Occipital lobe (tissue), 2 donors: ENCODE measurements around the gene PLEKHH2. TPM values are rescaled to one million over a fixed set of nuclear protein-coding genes. Genes with fewer than 3 reads are reported as not detected.
A peak's percentile ranks its signal among the peaks of the same experiment; 100 is the strongest.
"Not testable (repeated sequence)": the region's sequence is repeated elsewhere in the genome, so short reads cannot be mapped to it uniquely, and the experiment has no call there.

Experiments used
- DNase-seq: peaks from one replicate; lab custom pipeline; 2025; lab: John Stamatoyannopoulos, UW
- total RNA-seq: library from RNA; depleted of rRNA; stranded (reverse); fragments of >200 nt; gene quantifications from one replicate; pipeline ENCODE4 v1.2.3, GENCODE V29; 2014

Gene PLEKHH2
- total RNA-seq, 1 donor from 2014 or later = 8.4 TPM

DNA sequence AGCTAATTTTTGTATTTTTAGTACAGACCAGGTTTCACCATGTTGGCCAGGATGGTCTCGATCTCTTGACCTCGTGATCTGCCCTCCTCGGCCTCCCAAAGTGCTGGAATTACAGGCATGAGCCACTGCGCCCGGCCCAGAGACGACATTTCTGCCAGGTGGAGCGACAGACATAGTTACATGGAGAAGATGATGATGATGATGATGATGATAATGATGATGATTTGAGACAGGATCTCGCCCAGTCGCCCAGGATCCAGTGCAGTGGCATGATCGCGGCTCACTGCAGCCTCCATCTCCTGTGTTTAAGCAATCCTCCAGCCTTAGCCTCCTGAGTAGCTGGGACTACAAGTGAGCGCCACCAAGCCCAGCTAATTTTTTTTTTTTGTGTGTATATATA, 907 bp upstream of the PLEKHH2 start:
- DNase-seq = not testable (repeated sequence)

DNA sequence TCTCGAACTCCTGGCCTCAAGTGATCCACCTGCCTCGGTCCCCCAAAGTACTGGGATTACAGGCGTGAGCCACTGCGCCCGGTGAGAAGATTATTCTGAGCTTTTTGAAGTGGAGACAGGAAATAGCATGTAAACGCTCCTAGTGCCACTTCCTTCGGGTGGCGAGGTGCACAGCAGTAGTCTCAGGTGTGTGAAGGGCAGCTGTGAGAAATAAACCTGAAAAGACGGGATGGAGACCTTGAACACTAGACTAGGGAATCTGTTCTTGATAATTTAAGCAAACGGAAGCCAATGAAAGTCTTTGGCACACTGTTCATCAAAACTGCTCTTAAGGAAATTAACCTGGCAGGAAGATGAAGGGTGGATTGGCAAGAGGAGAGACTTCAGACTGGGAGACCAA, 439 bp upstream of the PLEKHH2 start:
- no peak for DNase-seq

DNA sequence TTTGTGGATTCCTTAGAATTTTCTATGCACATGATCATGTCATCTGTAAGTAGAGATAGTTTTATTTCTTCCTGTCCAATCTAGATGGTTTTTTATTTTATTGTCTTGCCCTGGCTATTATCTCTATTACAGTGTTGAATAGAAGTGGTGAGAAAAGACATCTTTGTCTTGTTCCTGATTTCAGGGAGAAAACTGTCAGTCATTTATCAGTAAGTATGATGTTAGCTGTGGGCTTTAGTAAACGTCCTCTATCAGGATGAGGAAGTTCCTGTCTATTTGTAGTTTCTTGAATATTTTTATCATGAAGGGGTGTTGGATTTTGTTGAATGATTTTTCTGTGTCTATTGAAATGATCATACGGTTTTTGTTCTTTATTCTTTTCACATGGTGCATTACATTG, 5.3 kb downstream of the PLEKHH2 start:
- DNase-seq = no peak

DNA sequence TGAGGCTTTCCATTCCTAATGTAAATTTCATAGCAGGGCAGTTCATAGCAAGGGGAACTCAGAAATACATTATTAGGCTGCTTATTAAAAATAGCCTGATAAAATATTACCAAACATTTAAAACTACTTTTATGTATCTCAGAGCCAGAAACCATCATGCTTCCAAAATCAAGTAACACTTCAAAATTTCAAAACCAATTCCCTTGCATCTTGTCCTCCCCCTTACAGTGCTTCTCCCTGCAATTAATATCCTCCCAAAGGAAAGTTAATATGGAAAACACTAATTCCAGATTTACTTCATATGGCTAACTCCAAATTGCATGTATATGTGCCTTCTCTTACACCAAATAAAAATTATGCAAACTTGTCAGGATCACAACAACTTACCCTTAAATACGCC, 6.6 kb downstream of the PLEKHH2 start:
- no peak for DNase-seq

DNA sequence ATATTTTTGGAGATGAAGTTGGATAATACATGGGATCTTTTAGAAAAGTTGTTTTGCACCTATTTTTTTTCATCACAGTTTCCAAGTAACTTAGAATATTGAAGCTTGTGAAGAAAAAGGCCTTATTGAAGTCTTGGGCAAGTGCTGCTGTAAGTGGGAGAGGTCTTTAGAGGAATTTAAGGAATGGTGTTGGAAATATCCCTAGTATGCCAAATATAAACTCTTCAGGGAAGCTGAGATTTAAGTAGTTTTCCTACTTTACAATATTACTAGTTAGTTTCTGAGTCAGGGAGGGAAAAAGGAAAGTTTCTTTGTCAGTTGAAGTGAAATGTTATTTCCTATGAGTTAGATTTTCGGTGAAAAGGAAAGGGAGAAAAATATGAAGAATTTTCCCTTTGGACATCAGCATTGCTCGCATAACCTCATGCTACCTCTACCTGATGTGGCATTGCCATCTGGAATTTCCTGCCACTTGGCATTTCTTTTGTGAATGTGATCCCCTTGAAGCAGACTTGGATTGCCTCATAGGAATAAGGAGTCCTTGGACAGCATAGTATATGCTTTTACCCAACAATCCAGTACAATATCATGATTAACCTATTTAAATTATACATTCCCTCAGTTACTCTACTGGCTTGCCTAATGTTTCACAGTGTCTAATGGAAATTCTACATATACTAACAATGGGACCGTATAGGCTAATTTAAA, 12.1 kb downstream of the PLEKHH2 start:
- DNase-seq = no peak

DNA sequence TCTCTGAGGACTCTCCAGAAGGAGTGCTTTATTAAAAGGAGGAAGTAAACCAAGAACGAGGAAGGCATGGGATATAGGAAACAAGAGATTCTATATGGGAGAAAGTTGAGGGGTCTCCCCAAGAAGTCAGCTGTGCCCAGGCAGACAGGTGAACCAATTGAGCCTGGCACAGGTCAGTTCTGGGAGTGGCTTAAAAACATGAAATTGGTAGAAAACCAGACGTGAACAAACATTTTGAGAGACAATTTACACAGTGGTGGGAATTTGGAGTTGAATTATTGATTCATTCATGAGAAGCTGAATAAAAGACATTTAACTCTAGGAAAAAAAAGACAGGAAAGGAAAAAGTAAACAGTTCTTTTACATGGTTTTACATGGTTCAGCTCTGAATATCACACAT, 16.4 kb downstream of the PLEKHH2 start:
- DNase-seq = no peak

DNA sequence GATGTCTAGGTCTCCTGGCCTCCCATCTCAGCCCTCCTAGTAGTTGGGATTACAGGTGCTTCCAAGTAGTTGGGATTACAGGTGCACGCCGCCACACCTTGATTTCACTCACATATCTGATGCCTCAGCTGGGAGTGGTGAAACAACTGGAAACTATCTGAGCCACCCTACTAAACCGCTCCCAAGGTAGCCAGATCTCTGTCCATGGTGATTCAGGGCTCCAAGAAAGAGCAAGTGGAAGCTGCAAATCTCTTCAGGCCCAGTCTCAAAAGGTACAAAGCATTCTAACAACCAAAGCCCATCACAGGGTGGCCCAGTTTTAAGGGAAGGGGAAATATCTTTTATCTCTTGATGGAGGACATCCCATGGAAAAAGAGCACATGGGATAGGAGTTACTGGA, 20.2 kb downstream of the PLEKHH2 start:
- DNase-seq = no peak

DNA sequence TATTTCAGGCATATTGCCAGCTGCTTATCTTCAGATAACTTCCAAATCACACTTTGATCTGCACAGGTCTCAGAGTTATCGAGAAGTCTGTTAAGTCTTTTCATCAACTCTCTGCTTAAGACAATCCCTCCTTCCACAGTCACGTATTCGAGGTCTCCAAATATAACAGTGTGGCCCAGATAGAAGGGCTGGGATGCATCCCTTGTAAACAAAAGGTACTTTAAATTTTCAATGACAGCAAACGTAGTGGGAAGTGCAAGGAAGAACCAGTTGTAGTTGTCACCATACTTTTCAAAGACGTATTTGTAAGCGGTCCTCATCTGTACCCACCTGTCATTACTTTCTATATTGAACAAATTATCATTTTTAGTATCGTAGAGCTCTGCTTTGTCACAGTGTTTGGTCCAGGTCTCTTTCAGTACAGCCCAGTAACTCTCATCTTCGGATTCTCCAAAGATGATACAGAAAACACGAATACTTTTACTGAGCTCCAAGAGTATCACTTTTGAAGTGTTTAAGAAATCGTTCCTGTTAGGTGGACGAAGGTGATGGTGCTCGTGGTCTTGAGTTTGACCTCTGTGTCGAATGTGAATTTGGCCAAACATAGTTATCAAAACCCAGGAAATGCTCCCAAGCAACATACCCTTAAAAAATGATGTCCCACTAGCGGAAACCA, 38.7 kb downstream of the PLEKHH2 start:
- no peak for DNase-seq

DNA sequence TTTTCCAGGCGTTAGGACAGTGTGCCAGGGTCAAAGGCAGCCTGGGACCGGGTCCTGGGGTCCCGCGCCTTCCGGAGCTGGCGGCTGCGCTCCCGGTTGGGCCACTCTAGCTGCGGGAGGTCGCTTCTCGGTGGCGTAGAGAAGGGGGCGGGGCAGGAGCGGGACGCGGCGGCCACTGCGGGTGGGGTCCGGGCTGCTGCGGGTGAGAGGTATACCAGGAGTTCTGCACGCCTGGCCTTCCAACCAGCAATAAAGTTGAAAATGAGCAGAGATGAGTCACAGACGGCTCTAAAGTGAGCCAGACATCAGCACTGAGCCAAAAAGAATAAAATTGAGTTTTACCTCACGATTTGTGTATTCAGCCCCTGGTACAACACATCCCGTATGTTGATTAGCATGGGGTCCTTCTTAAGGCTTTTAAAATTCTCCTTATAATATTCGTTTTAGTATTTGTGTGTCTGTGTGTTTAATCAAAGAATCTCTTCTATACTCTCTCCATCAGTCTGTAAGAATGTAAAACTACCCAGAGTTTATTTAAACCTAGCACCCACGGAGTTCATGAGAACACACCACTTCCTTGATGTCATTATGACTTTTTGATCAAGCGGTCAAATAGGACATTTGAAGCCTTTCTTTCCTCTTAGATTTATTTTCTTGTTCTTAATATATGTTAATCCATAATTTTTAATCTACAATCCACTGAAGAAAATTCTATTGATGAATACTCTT, 39.4 kb downstream of the PLEKHH2 start, which contains the start of gene C1GALT1C1L:
Gene C1GALT1C1L, minus strand, starts transcription at position 108 of the 729 bp plus-strand sequence. Its CDS starts 107 bp downstream, at position 1.
- DNase-seq = peak; percentile 10

DNA sequence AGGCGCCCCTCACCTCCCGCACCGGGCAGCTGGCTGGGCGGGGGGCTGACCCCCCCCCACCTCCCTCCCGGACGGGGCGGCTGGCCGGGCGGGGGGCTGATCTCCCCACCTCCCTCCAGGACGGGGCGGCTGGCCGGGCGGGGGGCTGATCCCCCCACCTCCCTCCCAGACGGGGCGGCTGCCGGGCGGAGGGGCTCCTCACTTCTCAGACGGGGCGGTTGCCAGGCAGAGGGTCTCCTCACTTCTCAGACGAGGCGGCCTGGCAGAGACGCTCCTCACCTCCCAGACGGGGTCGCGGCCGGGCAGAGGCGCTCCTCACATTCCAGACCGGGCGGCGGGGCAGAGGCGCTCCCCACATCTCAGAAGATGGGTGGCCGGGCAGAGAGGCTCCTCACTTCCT, 40.7 kb downstream of the PLEKHH2 start:
- DNase-seq = not testable (repeated sequence)

DNA sequence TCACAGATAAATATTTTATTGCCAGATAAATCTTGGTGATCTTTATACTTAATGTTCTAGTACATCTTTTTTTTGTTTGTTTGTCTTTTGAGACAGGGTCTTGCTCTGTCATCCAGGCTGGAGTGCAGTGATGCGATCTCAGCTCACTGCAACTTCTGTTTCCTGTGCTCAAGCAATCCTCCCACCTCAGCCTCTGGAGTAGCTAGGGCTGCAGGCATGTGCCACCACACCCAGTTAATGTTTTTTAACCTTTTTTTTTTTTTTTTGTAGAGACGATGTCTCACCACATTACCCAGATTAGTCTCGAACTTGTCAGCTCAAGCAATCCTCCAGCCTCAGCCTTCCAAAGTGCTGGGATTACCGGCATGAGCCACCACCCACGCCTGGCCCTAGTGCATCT, 48.3 kb downstream of the PLEKHH2 start:
- DNase-seq = no peak

DNA sequence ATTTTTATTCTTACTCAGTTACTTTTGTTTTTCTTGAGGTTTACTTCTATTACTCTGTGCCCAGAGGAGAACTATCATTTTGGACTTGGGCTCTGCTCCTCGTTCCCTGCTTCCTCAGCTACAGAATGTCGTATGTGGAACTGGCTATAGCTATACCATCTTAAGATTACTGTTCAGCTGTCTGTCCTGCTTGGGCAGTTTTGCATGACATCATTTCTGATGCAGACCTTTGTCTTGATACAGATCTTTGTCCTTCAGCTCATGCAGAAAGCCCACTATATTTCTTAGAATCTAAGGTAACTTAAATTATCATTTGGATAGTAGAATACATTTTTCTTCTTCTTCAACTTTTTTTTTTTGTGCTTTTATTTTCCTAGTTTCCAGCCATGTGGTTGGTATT, 52.9 kb downstream of the PLEKHH2 start:
- DNase-seq = no peak

DNA sequence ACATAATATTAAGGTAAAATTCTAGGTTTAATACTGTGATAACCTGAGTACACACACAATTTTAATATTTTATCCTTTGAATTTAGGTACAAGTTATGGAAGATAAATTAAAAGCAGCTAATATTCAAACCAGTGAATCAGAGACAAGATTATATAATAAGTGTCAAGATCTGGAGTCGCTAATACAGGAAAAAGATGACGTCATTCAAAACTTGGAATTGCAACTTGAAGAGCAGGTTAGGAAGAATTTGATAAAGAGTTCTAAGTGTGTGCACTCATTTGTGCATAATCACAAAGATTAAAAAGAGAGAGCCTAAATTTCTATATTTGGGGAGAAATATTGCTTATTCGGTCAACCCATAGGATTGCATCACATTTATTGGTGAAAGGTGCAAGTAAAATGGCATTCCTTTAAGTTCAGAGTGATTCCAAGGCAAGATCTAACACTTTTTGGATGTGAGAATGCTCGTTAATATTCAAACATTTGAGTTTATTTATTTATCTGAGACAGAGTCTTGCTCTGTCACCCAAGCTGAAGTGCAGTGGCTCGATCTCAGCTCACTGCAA, 55.5 kb downstream of the PLEKHH2 start:
- no peak for DNase-seq

DNA sequence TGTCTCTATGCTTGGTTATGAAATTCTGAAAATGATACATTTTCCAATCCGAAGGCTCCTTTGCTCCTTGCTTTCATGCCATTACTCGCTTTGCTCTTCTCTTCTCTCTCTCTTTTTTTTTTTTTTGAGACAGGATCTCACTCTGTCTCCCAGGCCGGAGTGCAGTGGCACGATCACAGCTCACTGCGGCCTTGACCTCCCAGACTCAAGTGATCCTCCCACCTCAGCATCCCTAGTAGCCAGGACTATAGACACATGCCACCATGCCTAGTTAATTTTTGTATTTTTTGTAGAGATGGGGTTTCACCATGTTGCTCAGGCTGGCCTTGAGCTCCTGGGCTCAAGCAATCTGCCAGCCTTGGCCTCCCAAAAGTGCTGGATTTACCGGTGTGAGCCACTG, 61.1 kb downstream of the PLEKHH2 start:
- DNase-seq = not testable (repeated sequence)

DNA sequence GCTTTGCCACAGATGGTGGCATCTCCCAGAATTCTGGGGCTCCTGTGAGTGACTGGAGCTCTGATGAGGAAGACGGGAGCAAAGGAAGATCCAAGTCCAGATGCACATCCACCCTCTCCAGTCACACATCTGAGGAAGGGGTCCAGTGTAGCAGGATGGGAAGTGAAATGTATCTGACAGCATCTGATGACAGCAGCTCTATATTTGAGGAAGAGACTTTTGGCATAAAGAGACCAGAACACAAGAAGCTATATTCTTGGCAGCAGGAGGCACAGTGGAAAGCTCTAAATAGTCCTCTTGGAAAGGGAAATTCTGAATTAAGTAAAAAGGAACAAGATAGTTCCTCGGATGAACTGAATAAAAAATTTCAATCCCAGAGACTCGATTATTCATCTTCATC, 62.7 kb downstream of the PLEKHH2 start:
- no peak for DNase-seq

DNA sequence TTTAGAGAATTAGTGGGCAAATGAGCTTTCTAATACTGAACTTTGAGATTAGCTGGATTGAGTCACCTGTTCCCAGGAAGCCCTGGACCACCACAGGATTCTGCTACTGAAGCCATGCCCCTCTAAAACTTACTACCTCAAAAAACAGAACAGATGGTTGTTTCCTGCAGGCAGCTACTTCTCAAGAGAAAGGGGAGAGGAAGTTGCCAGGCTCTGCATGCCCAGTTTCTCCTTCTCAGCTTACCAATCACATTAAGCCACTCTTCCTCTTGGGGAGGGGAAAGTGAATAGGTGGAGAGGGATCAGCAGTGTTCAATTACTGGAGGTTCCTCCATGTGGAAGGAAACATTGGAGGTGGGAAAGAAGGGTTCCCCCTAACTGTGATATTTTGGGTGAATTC, 64.1 kb downstream of the PLEKHH2 start:
- no peak for DNase-seq

DNA sequence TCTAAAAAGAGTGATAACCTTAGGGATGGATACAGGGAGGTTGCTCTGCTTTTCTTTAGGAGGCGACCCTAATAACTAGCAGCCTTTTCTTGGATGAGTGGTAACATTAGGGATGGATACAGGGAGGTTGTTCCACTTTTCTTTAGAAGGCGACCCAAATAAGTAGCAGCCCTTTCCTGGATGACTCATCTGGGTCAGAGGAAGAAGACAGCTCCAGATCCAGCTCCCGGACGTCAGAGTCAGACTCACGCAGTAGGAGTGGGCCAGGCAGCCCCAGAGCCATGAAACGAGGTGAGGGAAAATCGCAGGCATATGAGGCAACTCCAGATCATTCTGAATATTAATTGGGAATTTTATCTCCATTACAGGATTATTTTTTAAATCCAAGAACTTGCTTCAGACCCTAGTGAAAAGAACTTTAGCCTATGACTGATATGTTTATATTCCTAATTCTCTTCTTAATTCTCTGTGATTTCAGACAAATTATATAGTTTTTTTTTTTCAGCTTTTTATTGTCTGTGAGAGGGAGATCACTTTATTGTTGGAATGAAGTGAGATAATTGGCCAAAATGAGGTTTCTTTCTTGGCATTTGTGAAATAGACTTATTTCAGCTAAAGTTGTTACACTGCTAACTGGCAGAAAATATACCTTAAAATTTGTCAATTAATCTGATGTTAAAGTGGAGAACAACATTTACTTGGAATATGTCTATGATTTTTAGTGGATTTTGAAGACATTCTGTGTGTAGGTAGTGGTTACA, 70.4 kb downstream of the PLEKHH2 start:
- DNase-seq = peak; percentile 27

DNA sequence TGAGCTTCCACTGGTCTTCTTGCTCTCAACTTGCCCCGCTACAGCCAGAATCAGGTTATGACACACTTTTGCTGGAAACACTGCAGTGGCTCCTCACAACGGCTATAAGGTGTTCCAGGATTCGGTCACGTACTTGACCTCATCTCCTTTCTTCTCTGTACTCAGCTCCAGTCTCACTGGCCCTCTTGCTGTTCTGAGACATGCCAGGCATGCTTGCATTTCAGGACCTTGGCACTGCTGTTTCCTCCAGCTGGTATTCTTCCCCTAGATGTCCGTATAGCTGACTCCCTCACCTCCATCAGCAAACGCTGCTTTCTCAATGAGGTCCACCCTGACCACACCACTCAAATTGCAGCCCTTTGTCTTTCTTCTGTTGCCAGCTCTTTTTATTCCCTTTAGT, 71.1 kb downstream of the PLEKHH2 start:
- no peak for DNase-seq

DNA sequence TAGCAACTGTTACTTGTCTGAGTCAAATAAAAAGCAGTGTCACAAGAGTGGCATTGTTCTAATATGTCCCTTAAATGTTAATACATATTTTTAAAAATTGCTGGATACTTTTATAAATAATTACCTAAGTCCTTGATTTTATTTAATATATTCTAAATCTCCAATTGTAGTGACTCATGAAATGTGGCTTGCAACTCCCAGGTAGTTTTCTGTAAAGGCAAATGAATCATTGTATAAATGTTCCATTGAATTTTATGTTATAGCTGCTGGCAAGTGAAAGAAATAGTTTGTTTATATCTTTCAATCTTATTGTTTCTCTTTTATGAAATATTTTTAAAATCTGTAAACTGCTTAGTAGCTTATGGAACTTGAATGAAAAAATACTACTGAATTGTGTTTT, 71.8 kb downstream of the PLEKHH2 start:
- DNase-seq = no peak

DNA sequence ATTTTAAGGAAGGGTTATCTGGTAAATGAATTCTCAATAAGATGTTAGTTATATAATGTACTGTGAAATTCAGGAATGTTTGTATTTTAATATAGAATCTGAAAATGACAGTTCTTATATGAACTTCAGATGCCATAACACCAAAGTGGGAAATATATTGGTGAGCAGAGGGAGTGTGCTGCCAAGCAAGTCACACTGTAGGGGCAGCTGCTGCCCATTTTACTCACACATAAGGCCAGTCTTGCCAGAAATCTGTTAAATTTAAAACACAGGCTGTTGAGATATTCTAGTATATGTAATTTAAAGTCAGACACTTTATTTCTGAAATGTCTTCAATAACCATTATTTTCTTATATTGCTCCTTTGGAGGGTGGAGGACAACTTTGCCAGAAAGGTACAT, 73.8 kb downstream of the PLEKHH2 start:
- DNase-seq = no peak

DNA sequence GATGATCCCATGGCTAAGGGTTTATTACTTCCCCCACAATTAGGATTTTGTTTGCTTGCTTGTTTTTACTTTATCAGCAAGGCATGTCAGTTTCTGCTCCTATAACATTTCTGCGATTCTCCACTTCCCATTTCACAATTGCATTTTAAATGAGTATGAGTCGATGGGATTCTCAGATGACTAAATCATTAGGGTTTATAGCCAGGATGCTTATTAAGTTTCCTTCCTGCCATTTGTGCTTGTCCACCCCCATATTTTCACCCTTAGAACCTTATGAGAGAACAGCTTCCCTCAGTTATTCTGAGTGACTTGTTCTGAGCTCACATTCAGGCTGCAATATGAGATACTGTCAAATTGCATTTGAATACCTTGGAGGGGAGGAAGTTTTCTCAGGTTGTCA, 77.1 kb downstream of the PLEKHH2 start:
- no peak for DNase-seq
